ENCODE results near the gene ZNF274.
A peak's percentile ranks its signal among the peaks of the same experiment; 100 is the strongest.
"Not testable (repeated sequence)": the region's sequence is repeated elsewhere in the genome, so short reads cannot be mapped to it uniquely, and the experiment has no call there.

The ZNF274 gene

GRCh38 chr19:58182989-58183816, at the start of gene ZNF274:
Gene ZNF274 (plus strand): TSS chr19:58183061. CDS start chr19:58183966, 905 bp downstream.
- peak; percentile 95 for DNase-seq

- no peak for DNase-seq
Measured at GRCh38 chr19:58134244-58134643, 48.6 kb upstream of the ZNF274 start.

GRCh38 chr19:58145849-58146248, 37.0 kb upstream of the ZNF274 start:
- no peak for DNase-seq

GRCh38 chr19:58147475-58147874, 35.4 kb upstream of the ZNF274 start:
- not testable (repeated sequence) for DNase-seq

GRCh38 chr19:58150328-58150921, 32.4 kb upstream of the ZNF274 start, which contains the start of gene ZNF329:
Gene ZNF329 (minus strand): TSS chr19:58150789. CDS start chr19:58129503, 21,286 bp downstream.
- peak; percentile 90 for DNase-seq

GRCh38 chr19:58153386-58153785, 29.5 kb upstream of the ZNF274 start:
- DNase-seq = no peak

GRCh38 chr19:58154287-58154678, 28.6 kb upstream of the ZNF274 start:
- DNase-seq = peak; percentile 17

GRCh38 chr19:58154679-58155648, 27.9 kb upstream of the ZNF274 start:
- DNase-seq = peak; percentile 95

- DNase-seq = no peak
Measured at GRCh38 chr19:58157045-58157728, 25.7 kb upstream of the ZNF274 start.

GRCh38 chr19:58166268-58166667, 16.6 kb upstream of the ZNF274 start:
- no peak for DNase-seq

- no peak for DNase-seq
Measured at GRCh38 chr19:58166708-58167280, 16.1 kb upstream of the ZNF274 start.

- no peak for DNase-seq
Measured at GRCh38 chr19:58170860-58171259, 12.0 kb upstream of the ZNF274 start.

- peak; percentile 75 for DNase-seq
Measured at GRCh38 chr19:58181902-58182576, 822 bp upstream of the ZNF274 start.

GRCh38 chr19:58182577-58182988, 278 bp upstream of the ZNF274 start:
- DNase-seq = no peak

- DNase-seq = peak; percentile 57
Measured at GRCh38 chr19:58183817-58184215, 955 bp downstream of the ZNF274 start.

GRCh38 chr19:58196901-58197616, 14.2 kb downstream of the ZNF274 start:
- DNase-seq = peak; percentile 17

- no peak for DNase-seq
Measured at GRCh38 chr19:58203814-58204475, 21.1 kb downstream of the ZNF274 start.

GRCh38 chr19:58204566-58204965, 21.7 kb downstream of the ZNF274 start:
- no peak for DNase-seq

GRCh38 chr19:58209577-58209976, 26.7 kb downstream of the ZNF274 start:
- no peak for DNase-seq

Measured in NCI-H82 (cell line).